GM23338 (cell line): ENCODE data around the gene BMX.

ENCODE experiments used
- CREB1 ChIP-seq: fragments of 250-450 bp; sonication (Bioruptor Pico); IDR thresholded peaks from 2 replicates; pipeline ENCODE4 v1.5.0; 2020; ENCODE audit warnings: low read depth, mild to moderate bottlenecking, moderate library complexity
- ETS1 ChIP-seq: IDR thresholded peaks from 2 replicates; pipeline ENCODE4 v1.6.1; 2016; ENCODE audit warnings: antibody characterized with exemption
- EZH2 ChIP-seq: fragments of 200-600 bp; sonication (generic); IDR thresholded peaks from one replicate; pipeline ENCODE4 v1.8.0; 2017; ENCODE audit warnings: antibody characterized with exemption, mild to moderate bottlenecking, low read depth; ENCODE audit not compliant: unreplicated experiment
- EZH2phosphoT487 ChIP-seq: fragments of 200-600 bp; sonication (generic); IDR thresholded peaks from one replicate; pipeline ENCODE4 v1.8.1; 2018; ENCODE audit warnings: antibody characterized with exemption; ENCODE audit not compliant: unreplicated experiment
- JUNB ChIP-seq: IDR thresholded peaks from one replicate; pipeline ENCODE4 v1.6.1; 2016; ENCODE audit warnings: antibody characterized with exemption; ENCODE audit not compliant: unreplicated experiment
- NANOG ChIP-seq: IDR thresholded peaks from 2 replicates; pipeline ENCODE4 v1.6.1; 2016; ENCODE audit warnings: antibody characterized with exemption, borderline replicate concordance
- POLR2AphosphoS5 ChIP-seq: IDR thresholded peaks from 2 replicates; pipeline ENCODE4 v1.6.1; 2016; ENCODE audit warnings: antibody characterized with exemption, low read depth
- ZNF331 ChIP-seq: fragments of 250-450 bp; sonication (Bioruptor Pico); IDR thresholded peaks from 2 replicates; pipeline ENCODE4 v1.5.0; 2020; ENCODE audit warnings: low read depth, mild to moderate bottlenecking, moderate library complexity
- TF ChIP-seq, protein P1 (sequence below), 2 experiments: fragments of 200-600 bp in 1 of 2; sonication (generic) in 1 of 2; conservative IDR thresholded peaks; 2 replicates each; pipeline versions ENCODE4 v1.5.1 to v1.6.1; 2016 to 2017; ENCODE audit warnings: antibody characterized with exemption in 2 of 2, low read depth in 2 of 2, mild to moderate bottlenecking in 2 of 2, moderate library complexity in 1 of 2
- TF ChIP-seq, protein P2 (sequence below): IDR thresholded peaks from one replicate; pipeline ENCODE4 v1.6.1; 2018; ENCODE audit warnings: antibody characterized with exemption; ENCODE audit not compliant: unreplicated experiment
- TF ChIP-seq, protein P3 (sequence below): fragments of 250-450 bp; sonication (Bioruptor Pico); IDR thresholded peaks from 2 replicates; pipeline ENCODE4 v1.5.0; 2020; ENCODE audit warnings: mild to moderate bottlenecking, moderate library complexity

GRCh38 chrX:15564981-15565579, 64.5 kb downstream of the BMX start:
- TF ChIP-seq, protein P1, sequence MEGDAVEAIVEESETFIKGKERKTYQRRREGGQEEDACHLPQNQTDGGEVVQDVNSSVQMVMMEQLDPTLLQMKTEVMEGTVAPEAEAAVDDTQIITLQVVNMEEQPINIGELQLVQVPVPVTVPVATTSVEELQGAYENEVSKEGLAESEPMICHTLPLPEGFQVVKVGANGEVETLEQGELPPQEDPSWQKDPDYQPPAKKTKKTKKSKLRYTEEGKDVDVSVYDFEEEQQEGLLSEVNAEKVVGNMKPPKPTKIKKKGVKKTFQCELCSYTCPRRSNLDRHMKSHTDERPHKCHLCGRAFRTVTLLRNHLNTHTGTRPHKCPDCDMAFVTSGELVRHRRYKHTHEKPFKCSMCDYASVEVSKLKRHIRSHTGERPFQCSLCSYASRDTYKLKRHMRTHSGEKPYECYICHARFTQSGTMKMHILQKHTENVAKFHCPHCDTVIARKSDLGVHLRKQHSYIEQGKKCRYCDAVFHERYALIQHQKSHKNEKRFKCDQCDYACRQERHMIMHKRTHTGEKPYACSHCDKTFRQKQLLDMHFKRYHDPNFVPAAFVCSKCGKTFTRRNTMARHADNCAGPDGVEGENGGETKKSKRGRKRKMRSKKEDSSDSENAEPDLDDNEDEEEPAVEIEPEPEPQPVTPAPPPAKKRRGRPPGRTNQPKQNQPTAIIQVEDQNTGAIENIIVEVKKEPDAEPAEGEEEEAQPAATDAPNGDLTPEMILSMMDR (conservative IDR thresholded peaks at IDR 0.05; ENCODE audit: low read depth in 2 of 2) = peak; percentile 50 to 77
- TF ChIP-seq EZH2 (no peak), JUNB (no peak), ETS1 (no peak), EZH2phosphoT487 (no peak), POLR2AphosphoS5 (no peak), ZNF331 (CRISPR knock-in tag) (no peak), NANOG (no peak), CREB1 (CRISPR knock-in tag) (no peak)
- TF ChIP-seq, protein P2, sequence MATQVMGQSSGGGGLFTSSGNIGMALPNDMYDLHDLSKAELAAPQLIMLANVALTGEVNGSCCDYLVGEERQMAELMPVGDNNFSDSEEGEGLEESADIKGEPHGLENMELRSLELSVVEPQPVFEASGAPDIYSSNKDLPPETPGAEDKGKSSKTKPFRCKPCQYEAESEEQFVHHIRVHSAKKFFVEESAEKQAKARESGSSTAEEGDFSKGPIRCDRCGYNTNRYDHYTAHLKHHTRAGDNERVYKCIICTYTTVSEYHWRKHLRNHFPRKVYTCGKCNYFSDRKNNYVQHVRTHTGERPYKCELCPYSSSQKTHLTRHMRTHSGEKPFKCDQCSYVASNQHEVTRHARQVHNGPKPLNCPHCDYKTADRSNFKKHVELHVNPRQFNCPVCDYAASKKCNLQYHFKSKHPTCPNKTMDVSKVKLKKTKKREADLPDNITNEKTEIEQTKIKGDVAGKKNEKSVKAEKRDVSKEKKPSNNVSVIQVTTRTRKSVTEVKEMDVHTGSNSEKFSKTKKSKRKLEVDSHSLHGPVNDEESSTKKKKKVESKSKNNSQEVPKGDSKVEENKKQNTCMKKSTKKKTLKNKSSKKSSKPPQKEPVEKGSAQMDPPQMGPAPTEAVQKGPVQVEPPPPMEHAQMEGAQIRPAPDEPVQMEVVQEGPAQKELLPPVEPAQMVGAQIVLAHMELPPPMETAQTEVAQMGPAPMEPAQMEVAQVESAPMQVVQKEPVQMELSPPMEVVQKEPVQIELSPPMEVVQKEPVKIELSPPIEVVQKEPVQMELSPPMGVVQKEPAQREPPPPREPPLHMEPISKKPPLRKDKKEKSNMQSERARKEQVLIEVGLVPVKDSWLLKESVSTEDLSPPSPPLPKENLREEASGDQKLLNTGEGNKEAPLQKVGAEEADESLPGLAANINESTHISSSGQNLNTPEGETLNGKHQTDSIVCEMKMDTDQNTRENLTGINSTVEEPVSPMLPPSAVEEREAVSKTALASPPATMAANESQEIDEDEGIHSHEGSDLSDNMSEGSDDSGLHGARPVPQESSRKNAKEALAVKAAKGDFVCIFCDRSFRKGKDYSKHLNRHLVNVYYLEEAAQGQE = no peak
- TF ChIP-seq, protein P3, sequence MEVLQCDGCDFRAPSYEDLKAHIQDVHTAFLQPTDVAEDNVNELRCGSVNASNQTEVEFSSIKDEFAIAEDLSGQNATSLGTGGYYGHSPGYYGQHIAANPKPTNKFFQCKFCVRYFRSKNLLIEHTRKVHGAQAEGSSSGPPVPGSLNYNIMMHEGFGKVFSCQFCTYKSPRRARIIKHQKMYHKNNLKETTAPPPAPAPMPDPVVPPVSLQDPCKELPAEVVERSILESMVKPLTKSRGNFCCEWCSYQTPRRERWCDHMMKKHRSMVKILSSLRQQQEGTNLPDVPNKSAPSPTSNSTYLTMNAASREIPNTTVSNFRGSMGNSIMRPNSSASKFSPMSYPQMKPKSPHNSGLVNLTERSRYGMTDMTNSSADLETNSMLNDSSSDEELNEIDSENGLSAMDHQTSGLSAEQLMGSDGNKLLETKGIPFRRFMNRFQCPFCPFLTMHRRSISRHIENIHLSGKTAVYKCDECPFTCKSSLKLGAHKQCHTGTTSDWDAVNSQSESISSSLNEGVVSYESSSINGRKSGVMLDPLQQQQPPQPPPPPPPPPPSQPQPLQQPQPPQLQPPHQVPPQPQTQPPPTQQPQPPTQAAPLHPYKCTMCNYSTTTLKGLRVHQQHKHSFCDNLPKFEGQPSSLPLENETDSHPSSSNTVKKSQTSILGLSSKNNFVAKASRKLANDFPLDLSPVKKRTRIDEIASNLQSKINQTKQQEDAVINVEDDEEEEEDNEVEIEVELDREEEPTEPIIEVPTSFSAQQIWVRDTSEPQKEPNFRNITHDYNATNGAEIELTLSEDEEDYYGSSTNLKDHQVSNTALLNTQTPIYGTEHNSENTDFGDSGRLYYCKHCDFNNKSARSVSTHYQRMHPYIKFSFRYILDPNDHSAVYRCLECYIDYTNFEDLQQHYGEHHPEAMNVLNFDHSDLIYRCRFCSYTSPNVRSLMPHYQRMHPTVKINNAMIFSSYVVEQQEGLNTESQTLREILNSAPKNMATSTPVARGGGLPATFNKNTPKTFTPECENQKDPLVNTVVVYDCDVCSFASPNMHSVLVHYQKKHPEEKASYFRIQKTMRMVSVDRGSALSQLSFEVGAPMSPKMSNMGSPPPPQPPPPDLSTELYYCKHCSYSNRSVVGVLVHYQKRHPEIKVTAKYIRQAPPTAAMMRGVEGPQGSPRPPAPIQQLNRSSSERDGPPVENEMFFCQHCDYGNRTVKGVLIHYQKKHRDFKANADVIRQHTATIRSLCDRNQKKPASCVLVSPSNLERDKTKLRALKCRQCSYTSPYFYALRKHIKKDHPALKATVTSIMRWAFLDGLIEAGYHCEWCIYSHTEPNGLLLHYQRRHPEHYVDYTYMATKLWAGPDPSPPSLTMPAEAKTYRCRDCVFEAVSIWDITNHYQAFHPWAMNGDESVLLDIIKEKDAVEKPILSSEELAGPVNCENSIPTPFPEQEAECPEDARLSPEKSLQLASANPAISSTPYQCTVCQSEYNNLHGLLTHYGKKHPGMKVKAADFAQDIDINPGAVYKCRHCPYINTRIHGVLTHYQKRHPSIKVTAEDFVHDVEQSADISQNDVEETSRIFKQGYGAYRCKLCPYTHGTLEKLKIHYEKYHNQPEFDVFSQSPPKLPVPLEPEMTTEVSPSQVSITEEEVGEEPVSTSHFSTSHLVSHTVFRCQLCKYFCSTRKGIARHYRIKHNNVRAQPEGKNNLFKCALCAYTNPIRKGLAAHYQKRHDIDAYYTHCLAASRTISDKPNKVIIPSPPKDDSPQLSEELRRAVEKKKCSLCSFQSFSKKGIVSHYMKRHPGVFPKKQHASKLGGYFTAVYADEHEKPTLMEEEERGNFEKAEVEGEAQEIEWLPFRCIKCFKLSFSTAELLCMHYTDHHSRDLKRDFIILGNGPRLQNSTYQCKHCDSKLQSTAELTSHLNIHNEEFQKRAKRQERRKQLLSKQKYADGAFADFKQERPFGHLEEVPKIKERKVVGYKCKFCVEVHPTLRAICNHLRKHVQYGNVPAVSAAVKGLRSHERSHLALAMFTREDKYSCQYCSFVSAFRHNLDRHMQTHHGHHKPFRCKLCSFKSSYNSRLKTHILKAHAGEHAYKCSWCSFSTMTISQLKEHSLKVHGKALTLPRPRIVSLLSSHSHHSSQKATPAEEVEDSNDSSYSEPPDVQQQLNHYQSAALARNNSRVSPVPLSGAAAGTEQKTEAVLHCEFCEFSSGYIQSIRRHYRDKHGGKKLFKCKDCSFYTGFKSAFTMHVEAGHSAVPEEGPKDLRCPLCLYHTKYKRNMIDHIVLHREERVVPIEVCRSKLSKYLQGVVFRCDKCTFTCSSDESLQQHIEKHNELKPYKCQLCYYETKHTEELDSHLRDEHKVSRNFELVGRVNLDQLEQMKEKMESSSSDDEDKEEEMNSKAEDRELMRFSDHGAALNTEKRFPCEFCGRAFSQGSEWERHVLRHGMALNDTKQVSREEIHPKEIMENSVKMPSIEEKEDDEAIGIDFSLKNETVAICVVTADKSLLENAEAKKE (CRISPR knock-in tag) = no peak
